Measurements from ENCODE around the gene PATL1. TPM values are rescaled to one million over a fixed set of nuclear protein-coding genes. Genes with fewer than 3 reads are reported as not detected.
"Not testable (repeated sequence)": the region's sequence is repeated elsewhere in the genome, so short reads cannot be mapped to it uniquely, and the experiment has no call there.

The PATL1 gene
- total RNA-seq, 2 experiments from 2014 or later = 51.8 to 55.2 TPM

DNA sequence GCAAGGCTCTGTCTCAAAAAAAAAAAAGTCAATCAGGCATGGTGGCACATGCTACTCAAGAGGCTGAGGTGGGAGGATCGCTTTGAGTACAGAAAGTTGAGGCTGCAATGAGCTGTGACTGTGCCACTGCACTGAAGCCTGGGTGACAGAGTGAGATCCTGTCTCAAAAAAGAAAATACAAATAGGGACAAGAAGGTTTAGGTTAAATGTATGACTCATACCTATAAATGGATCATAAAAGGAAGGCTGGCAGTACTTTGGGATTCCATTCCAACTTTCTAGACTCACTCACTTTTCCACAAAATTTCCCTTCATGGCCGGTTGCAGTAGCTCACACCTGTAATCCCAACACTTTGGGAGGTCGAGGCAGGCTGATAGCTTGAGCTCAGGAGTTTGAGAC is 27.7 kb downstream of the PATL1 start:
- Histone ChIP-seq H3K9me3 (ENCODE audit: control insufficient read depth in 1 of 2, insufficient read depth in 1 of 2, low read length in 2 of 2) (no peaks in the 10 kb centered on the region), H3K36me3 (ENCODE audit: insufficient read depth, low read length) (peaks cover 91% of the 10 kb centered on the region), H3K27me3 (ENCODE audit: control insufficient read depth in 1 of 2, insufficient read depth in 2 of 2, low read length in 2 of 2) (no peaks in the 10 kb centered on the region), H3K4me1 (ENCODE audit: insufficient read depth, low read length) (no peaks in the 10 kb centered on the region), H3K4me3 (ENCODE audit: low read length) (no peak overlapping the region), H3K27ac (ENCODE audit: low read depth in 1 of 2, low read length in 2 of 2) (no peak overlapping the region)
- Mint-ChIP-seq H3K27me3 (no peaks in the 10 kb centered on the region), H3K9me3 (no peaks in the 10 kb centered on the region), H3K27ac (no peak overlapping the region), H3K4me3 (no peak overlapping the region), H3K36me3 (ENCODE audit: low read depth) (peaks cover 95% of the 10 kb centered on the region), H3K4me1 (ENCODE audit: low read depth) (no peaks in the 10 kb centered on the region)
- CTCF ChIA-PET = no interaction called here
- DNase-seq (no peak), ATAC-seq (ENCODE audit: poor library complexity) (no peak)
- TF ChIP-seq, protein P1, sequence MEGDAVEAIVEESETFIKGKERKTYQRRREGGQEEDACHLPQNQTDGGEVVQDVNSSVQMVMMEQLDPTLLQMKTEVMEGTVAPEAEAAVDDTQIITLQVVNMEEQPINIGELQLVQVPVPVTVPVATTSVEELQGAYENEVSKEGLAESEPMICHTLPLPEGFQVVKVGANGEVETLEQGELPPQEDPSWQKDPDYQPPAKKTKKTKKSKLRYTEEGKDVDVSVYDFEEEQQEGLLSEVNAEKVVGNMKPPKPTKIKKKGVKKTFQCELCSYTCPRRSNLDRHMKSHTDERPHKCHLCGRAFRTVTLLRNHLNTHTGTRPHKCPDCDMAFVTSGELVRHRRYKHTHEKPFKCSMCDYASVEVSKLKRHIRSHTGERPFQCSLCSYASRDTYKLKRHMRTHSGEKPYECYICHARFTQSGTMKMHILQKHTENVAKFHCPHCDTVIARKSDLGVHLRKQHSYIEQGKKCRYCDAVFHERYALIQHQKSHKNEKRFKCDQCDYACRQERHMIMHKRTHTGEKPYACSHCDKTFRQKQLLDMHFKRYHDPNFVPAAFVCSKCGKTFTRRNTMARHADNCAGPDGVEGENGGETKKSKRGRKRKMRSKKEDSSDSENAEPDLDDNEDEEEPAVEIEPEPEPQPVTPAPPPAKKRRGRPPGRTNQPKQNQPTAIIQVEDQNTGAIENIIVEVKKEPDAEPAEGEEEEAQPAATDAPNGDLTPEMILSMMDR (IDR thresholded peaks at IDR 0.05) = no peak
- intact Hi-C loops (cut with DNase I, micrococcal nuclease) = no loop called here
- POLR2A ChIA-PET = no interaction called here

DNA sequence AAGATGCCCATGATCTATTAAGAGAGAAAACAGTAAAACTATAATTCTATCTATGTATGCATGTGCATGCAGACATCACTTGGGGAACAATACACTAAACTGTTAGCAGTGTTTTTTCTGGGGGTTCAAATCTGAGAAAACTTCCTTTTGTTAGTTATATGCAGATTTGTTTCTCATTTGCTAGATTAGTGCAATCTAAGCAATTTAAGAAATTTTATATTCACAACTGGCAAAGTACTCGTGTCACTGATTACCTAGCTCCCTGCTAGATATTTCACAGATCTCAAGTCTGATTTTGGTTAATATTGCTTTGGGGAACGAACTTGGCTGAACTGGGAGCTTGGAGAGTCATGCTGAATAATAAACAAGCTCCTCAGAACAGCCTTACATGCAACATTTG is 38.3 kb downstream of the PATL1 start:
- H3K27me3 Mint-ChIP-seq = no peaks in the 10 kb centered on the region
- no peaks in the 10 kb centered on the region for H3K4me1 ChIP-seq (ENCODE audit: insufficient read depth, low read length)
- TF ChIP-seq, protein P1 (IDR thresholded peaks at IDR 0.05) = no peak
- intact Hi-C loops (cut with DNase I, micrococcal nuclease) = no loop called here
- no peaks in the 10 kb centered on the region for H3K27me3 ChIP-seq (ENCODE audit: control insufficient read depth in 1 of 2, insufficient read depth in 2 of 2, low read length in 2 of 2)
- no peak overlapping the region for H3K27ac Mint-ChIP-seq
- ATAC-seq (ENCODE audit: poor library complexity) (no peak), DNase-seq (no peak)
- H3K36me3 ChIP-seq (ENCODE audit: insufficient read depth, low read length) = peaks cover 1% of the 10 kb centered on the region
- no peaks in the 10 kb centered on the region for H3K9me3 ChIP-seq (ENCODE audit: control insufficient read depth in 1 of 2, insufficient read depth in 1 of 2, low read length in 2 of 2)
- no peak overlapping the region for H3K27ac ChIP-seq (ENCODE audit: low read depth in 1 of 2, low read length in 2 of 2)
- H3K4me3 Mint-ChIP-seq = no peak overlapping the region
- no peak overlapping the region for H3K4me3 ChIP-seq (ENCODE audit: low read length)
- ChIA-PET POLR2A (interaction anchor here (1.1 kb wide), 1 partner anchor 15 kb away, joined by 4 read pairs; the partner anchor contains the start of gene OSBP), CTCF (no interaction called here)
- H3K4me1 Mint-ChIP-seq (ENCODE audit: low read depth) = no peaks in the 10 kb centered on the region
- H3K36me3 Mint-ChIP-seq (ENCODE audit: low read depth) = peaks cover 20% of the 10 kb centered on the region
- no peaks in the 10 kb centered on the region for H3K9me3 Mint-ChIP-seq

DNA sequence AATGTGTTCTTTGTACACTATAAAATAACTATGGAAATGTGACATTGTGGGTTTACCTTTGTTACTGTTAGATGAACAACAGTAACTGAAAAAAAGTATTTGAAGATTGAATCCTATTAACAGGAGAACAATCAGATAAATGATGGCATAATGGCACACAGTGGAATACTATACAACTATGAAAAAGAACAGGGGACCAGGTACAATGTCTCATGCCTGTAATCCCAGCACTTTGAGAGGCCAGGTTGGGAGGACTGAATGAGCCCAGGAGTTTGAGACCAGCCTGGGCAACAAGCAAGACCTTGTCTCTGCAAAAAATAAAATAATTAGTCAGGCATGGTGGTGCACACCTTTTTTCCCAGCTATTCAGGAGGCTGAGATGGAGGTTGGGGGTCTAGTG is 38.8 kb downstream of the PATL1 start:
- intact Hi-C loops (cut with DNase I, micrococcal nuclease) = no loop called here
- Histone ChIP-seq H3K9me3 (ENCODE audit: control insufficient read depth in 1 of 2, insufficient read depth in 1 of 2, low read length in 2 of 2) (no peaks in the 10 kb centered on the region), H3K27ac (ENCODE audit: low read depth in 1 of 2, low read length in 2 of 2) (no peak overlapping the region), H3K4me1 (ENCODE audit: insufficient read depth, low read length) (no peaks in the 10 kb centered on the region), H3K27me3 (ENCODE audit: control insufficient read depth in 1 of 2, insufficient read depth in 2 of 2, low read length in 2 of 2) (no peaks in the 10 kb centered on the region), H3K36me3 (ENCODE audit: insufficient read depth, low read length) (no peaks in the 10 kb centered on the region), H3K4me3 (ENCODE audit: low read length) (no peak overlapping the region)
- POLR2A ChIA-PET = interaction anchor here (1.1 to 1.6 kb wide), 2 partner anchors 14 kb away, joined by 3 to 4 read pairs; partner anchors contain the start of gene OSBP
- Mint-ChIP-seq H3K4me3 (no peak overlapping the region), H3K27me3 (no peaks in the 10 kb centered on the region), H3K36me3 (ENCODE audit: low read depth) (peaks cover 17% of the 10 kb centered on the region), H3K9me3 (no peaks in the 10 kb centered on the region), H3K27ac (no peak overlapping the region), H3K4me1 (ENCODE audit: low read depth) (no peaks in the 10 kb centered on the region)
- CTCF ChIA-PET = no interaction called here
- DNase-seq = no peak
- no peak for ATAC-seq (ENCODE audit: poor library complexity)
- TF ChIP-seq, protein P1 (IDR thresholded peaks at IDR 0.05) = no peak

DNA sequence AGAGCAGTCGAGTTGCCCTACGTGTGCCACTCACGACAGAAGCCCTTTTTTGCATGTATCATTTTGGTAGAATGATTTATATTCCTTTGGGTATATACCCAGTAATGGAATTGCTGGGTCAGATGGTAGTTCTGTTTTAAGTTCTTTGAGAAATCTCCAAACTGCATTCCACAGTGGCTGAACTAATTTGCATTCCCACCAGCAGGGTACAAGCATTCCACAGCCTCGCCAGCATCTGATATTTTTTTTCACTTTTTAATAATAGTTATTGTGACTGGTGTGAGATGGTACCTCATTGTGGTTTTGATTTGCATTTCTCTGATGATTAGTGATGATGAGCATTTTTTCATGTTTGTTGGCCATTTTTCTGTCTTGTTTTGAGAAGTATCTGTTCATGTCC is 41.9 kb downstream of the PATL1 start:
- POLR2A ChIA-PET; H3K27me3 ChIP-seq (ENCODE audit: control insufficient read depth in 1 of 2, insufficient read depth in 2 of 2, low read length in 2 of 2); H3K4me1 Mint-ChIP-seq (ENCODE audit: low read depth); H3K4me1 ChIP-seq (ENCODE audit: insufficient read depth, low read length); H3K27me3 Mint-ChIP-seq; H3K9me3 Mint-ChIP-seq; H3K27ac Mint-ChIP-seq; H3K4me3 Mint-ChIP-seq; H3K36me3 ChIP-seq (ENCODE audit: insufficient read depth, low read length); H3K4me3 ChIP-seq (ENCODE audit: low read length); H3K27ac ChIP-seq (ENCODE audit: low read depth in 1 of 2, low read length in 2 of 2); ATAC-seq (ENCODE audit: poor library complexity); H3K9me3 ChIP-seq (ENCODE audit: control insufficient read depth in 1 of 2, insufficient read depth in 1 of 2, low read length in 2 of 2); CTCF ChIA-PET; intact Hi-C loops (cut with DNase I, micrococcal nuclease); DNase-seq: not testable (repeated sequence)
- H3K36me3 Mint-ChIP-seq (ENCODE audit: low read depth) = peaks cover 12% of the 10 kb centered on the region
